Muscle layer of duodenum (tissue), 2 donors: ENCODE results near the gene EIF3I.

Source experiments
- H3K27ac ChIP-seq: one replicate; pipeline ENCODE4 v1.7.0; 2013; ENCODE audit warnings: mild to moderate bottlenecking, low read length
- H3K27me3 ChIP-seq: one replicate; pipeline ENCODE4 v1.7.0; 2013; ENCODE audit warnings: low read depth, mild to moderate bottlenecking, control low read depth, low read length
- H3K36me3 ChIP-seq, 2 donors: one replicate each; pipeline ENCODE4 v1.7.0; 2013; ENCODE audit warnings: low read length in 2 of 2, control low read depth in 1 of 2, mild to moderate bottlenecking in 1 of 2; ENCODE audit not compliant: insufficient read depth in 2 of 2, control insufficient read depth in 1 of 2
- H3K4me1 ChIP-seq, 2 donors: one replicate each; pipeline ENCODE4 v1.7.0; 2013; ENCODE audit warnings: low read length in 2 of 2, mild to moderate bottlenecking in 2 of 2, control low read depth in 1 of 2, moderate library complexity in 1 of 2; ENCODE audit not compliant: insufficient read depth in 2 of 2, control insufficient read depth in 1 of 2
- H3K4me3 ChIP-seq, 2 donors: one replicate each; pipeline ENCODE4 v1.7.0; 2013; ENCODE audit warnings: low read length in 2 of 2, low read depth in 1 of 2, mild to moderate bottlenecking in 1 of 2
- H3K9me3 ChIP-seq, 2 donors: one replicate each; pipeline ENCODE4 v1.7.0; 2013; ENCODE audit warnings: low read length in 2 of 2, control low read depth in 1 of 2, mild to moderate bottlenecking in 1 of 2; ENCODE audit not compliant: control insufficient read depth in 1 of 2
- donor health status: healthy.

The EIF3I gene

DNA sequence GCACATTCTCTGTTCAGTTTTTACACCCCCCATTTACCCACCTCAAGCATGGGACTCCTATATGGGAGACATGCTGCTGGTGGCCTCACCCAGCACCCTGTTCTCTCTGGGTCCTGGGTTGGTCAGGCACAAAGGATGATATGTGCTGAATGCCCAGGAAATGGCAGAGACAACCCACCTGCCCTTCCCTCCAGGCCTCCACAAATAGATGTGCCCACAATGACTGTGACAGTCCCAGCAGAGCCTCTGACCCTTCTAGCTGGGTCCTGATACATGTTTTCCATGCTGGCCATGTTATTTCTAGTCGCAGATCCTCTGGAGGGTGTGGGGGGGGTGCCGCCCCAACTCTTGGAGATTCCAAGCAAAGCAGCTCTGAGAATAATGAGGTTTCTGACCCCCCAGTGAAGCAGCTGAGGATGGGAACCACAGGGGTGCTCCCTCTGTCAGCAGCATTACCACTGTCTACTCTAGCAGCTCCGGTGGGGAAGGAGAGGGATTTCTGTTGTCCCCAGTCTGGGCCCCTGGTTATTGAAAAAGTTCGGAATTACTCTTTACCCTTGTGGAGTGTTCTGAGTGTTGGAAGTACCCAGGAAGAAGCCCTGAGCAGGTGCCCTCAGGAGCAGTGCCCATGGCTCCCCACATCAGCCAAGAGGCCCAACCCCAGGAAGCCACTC is 23.0 kb upstream of the EIF3I start:
- peak overlapping the region; percentile 82 to 86 for H3K4me3 ChIP-seq
- no peak overlapping the region for H3K27ac ChIP-seq
- H3K4me1 ChIP-seq = peaks cover 6 to 27% of the 10 kb centered on the region in 2 donors
- peaks cover 31 to 33% of the 10 kb centered on the region in 2 donors for H3K36me3 ChIP-seq
- no peaks in the 10 kb centered on the region for H3K9me3 ChIP-seq
- H3K27me3 ChIP-seq = no peaks in the 10 kb centered on the region

DNA sequence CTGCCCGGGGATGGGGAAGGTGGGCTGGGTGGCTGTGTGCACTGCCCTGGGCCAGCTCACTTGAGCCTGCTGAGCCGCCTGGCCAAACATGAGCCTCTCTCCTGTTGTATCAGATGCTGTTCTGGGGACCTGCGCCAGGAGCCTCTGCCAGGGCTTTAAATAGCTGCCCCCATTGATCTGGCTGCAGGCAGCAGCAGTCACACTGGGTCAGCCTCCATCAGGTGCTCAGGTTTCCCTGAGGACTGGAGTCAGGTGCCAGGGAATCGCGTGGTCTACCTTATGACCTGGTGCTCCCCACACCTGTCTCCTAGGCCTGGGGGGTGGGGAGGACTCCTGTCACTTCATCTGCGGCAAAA is 22.5 kb upstream of the EIF3I start:
- Histone ChIP-seq H3K4me3 (peak overlapping the region; percentile 82 to 86), H3K27ac (no peak overlapping the region)

DNA sequence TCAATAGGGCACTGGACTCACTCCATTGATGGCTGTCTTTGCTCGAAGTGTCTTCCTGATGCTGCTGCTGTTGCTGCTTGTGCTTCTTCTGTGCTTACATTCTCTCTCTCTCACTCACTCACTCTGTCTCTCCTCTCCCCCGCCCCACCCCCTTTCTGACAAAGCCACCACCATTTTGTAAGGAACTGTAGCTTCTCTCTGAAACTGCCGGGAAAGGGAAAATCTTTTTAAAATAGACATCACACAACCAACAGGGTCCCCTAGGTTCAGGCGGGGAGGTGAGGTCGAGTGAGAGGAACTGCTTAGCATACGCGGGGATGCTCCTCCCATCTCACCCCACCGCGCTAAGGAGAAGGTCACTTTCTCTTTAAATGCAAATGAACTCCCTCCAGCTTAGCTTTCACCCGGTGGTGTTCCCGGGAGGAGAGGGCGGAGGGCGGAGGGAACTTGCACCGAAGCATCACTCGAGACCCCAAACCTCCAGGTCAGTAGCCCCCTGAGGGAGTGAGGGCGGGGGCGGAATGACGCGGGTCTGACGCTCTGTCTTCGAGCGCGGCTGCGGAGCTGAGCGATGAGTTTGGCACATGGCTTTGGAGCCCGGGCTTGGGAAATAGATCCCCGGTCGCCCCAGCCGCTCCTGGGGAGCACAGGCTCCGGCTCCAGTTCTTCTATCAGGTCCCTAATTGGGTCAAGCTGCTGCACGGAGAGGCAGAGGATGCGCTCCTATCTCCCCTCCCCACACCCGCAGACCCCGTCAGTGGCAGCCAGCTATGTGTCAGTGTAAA is 21.8 kb upstream of the EIF3I start, which contains the start of gene CCDC28B:
TSS of gene CCDC28B (plus strand) at position 370 of the 785 bp plus-strand sequence. CDS start 1,341 bp downstream, outside the sequence.
- Histone ChIP-seq H3K9me3 (no peaks in the 10 kb centered on the region), H3K27me3 (no peaks in the 10 kb centered on the region), H3K27ac (peak within 1 kb of the TSS; percentile 84), H3K36me3 (peaks cover 19 to 20% of the 10 kb centered on the region in 2 donors), H3K4me1 (peaks cover 9 to 36% of the 10 kb centered on the region in 2 donors), H3K4me3 (peak within 1 kb of the TSS; percentile 82 to 86)

More for the DNA sequence above, 22.5 kb upstream of the EIF3I start:
- Histone ChIP-seq H3K27me3 (no peaks in the 10 kb centered on the region), H3K4me1 (peaks cover 6 to 31% of the 10 kb centered on the region in 2 donors), H3K9me3 (no peaks in the 10 kb centered on the region), H3K36me3 (peaks cover 26 to 28% of the 10 kb centered on the region in 2 donors)

DNA sequence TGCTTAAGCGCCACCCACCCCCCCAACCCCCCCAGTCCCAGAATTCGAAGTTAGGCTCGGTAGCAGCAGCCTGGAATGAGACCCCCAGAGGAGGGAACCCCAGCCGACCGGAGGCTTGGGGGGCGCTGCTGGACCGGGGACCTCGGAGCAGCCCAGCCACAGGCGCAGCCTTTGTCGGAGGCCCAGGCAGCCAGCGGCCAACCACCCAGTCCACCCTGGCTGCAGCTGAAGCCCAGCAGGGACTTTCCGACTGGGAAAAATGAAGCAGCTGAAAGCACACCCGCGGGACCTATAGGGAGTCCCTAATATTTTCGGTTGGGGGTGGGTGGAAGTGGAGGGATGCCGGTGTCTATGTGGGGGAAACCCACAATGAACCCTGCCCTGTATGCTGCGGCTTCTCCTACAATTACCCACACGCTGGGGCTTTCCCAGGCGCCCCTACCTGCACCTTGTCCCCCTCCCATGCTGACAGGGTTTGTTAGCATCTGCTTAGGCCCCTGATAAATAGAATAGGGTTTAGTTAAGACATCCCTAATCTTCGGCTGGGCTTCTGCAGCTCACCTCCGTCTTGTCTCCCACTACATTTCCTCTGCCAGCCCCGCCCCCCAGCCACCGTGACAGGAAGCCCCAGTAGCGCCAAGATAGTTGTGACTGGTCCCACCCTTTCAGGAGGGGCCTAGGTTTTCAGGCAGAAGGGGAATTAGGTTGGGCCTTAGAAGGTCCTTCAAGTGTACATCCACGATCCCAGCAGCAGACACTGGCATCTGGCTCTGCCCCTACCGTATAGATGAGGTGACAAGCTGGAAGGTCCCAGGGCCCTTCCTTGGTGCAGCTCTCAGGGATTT is 21.0 kb upstream of the EIF3I start:
- Histone ChIP-seq H3K9me3 (no peaks in the 10 kb centered on the region), H3K27ac (peak overlapping the region; percentile 45), H3K27me3 (no peaks in the 10 kb centered on the region), H3K4me1 (peaks cover 11 to 42% of the 10 kb centered on the region in 2 donors), H3K36me3 (peaks cover 13% of the 10 kb centered on the region in 2 donors), H3K4me3 (peak overlapping the region; percentile 82 to 86)

DNA sequence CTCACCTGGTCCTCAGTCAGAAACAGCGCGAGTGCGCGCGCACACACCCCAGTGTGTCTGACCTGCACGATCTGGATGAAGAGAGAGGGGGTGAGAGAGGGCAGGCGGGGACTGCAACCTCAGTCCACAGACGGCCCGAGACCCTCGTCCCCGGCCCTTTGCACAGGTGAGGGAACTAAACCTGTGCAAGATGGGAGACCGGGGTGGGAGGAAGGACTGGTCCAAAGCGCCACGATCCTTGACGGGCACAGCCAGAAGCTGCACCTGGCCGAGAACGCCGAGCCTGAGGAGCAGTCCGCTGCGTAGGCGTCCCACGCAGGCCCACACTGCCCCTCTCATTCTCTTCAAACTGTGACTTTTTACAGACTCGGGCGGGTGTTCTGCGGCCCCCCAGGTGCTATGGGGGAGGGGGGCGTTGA is 17.3 kb upstream of the EIF3I start:
- H3K4me3 ChIP-seq = peak overlapping the region; percentile 74 to 79

DNA sequence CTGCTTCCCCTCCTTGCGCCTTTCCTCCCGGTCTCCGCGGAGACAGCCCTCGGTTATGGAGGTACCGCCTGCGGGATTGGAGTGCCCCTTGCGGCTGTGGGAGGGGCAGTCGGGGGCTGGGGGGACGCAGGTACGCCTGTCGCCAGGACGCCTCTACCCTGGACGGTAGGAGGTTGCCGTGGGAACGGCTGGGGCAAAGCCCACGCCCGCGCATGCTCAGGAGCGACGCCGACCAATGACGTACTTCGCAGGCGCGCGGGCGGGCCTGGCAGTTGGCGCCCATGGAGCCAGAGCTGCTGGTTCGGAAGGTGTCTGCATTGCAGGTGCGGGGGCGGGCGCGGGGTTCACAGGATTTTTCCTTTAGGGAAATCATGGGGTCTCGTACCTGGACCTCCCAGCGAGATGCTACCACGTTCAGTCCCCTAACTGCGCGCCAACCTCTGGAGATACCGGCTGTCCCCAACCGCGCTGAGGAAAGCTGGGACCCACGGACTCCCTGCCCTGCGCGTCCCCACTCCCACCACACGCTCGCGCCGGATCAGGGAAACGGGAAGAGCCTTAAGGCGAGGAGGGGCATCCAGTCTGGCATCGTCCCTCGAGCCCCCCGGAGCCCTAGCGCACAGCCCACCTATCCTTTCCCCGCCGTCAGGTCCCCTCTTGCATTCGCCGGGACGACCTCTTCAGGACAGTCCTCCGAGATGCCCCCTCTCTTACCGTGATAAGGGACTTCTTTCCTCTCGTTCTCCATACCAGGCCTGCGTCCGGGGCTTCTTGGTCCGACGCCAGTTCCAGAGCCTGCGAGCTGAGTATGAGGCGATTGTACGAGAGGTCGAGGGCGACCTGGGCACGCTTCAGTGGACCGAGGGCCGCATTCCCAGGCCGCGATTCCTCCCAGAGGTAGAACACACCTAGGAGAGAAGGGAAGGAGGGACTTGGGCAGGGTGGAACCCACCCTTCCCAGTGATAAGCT is 16.5 kb upstream of the EIF3I start, which contains the start of gene IQCC:
TSS of gene IQCC (plus strand) at position 271 of the 970 bp plus-strand sequence. CDS start at position 282, 11 bp downstream.
- H3K27me3 ChIP-seq = no peaks in the 10 kb centered on the region
- peak within 1 kb of the TSS; percentile 74 to 79 for H3K4me3 ChIP-seq
- no peak within 1 kb of the TSS for H3K27ac ChIP-seq
- no peaks in the 10 kb centered on the region for H3K9me3 ChIP-seq
- no peaks in the 10 kb centered on the region for H3K36me3 ChIP-seq
- H3K4me1 ChIP-seq = peaks cover 7 to 32% of the 10 kb centered on the region in 2 donors

More for the DNA sequence above, 17.3 kb upstream of the EIF3I start:
- no peak overlapping the region for H3K27ac ChIP-seq
- H3K36me3 ChIP-seq = no peaks in the 10 kb centered on the region
- no peaks in the 10 kb centered on the region for H3K9me3 ChIP-seq
- no peaks in the 10 kb centered on the region for H3K27me3 ChIP-seq
- peaks cover 9 to 34% of the 10 kb centered on the region in 2 donors for H3K4me1 ChIP-seq

DNA sequence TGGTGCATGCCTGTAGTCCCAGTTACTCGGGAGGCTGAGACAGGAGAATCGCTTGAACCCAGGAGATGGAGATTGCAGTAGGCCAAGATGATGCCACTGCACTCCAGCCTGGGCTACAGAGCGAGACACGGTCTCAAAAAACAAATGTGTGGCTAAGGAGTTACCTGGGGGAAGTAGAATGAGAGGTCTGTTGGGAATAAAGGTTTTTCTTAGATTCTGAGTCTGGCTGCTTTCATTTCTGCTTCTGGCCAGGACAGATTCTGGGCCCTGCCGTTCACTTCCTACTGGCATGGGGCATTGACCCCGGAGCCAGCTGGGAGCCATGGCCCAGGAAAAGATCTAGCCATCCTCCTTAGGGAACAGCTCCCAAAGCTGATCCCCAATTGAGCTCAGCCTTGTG is 13.7 kb upstream of the EIF3I start:
- no peaks in the 10 kb centered on the region for H3K36me3 ChIP-seq
- no peak overlapping the region for H3K4me3 ChIP-seq
- peaks cover 7 to 18% of the 10 kb centered on the region in 2 donors for H3K4me1 ChIP-seq
- H3K27me3 ChIP-seq = no peaks in the 10 kb centered on the region
- H3K27ac ChIP-seq = no peak overlapping the region
- H3K9me3 ChIP-seq = no peaks in the 10 kb centered on the region

DNA sequence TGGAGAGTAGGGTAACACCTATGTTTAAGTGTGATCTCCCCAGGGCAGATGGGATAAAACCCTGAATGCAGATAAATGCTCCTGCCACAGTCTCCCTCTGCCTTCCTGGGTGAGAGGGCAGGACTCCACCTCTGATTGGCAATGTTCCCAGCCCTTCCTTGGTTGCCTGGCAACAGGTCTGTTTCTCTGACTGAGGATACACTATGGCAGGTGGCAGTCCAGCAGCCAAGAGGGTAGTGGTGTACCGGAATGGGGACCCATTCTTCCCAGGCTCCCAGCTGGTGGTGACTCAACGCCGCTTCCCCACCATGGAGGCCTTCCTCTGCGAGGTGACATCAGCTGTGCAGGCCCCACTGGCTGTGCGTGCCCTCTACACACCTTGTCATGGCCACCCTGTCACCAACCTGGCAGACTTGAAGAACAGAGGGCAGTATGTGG is 13.3 kb upstream of the EIF3I start, which contains the start of gene DCDC2B:
TSS of gene DCDC2B (plus strand) at position 199 of the 438 bp plus-strand sequence. CDS start at position 204, 5 bp downstream.
- H3K36me3 ChIP-seq = no peaks in the 10 kb centered on the region
- peaks cover 7 to 18% of the 10 kb centered on the region in 2 donors for H3K4me1 ChIP-seq
- no peaks in the 10 kb centered on the region for H3K9me3 ChIP-seq
- no peak within 1 kb of the TSS for H3K27ac ChIP-seq
- no peaks in the 10 kb centered on the region for H3K27me3 ChIP-seq
- H3K4me3 ChIP-seq = no peak within 1 kb of the TSS

DNA sequence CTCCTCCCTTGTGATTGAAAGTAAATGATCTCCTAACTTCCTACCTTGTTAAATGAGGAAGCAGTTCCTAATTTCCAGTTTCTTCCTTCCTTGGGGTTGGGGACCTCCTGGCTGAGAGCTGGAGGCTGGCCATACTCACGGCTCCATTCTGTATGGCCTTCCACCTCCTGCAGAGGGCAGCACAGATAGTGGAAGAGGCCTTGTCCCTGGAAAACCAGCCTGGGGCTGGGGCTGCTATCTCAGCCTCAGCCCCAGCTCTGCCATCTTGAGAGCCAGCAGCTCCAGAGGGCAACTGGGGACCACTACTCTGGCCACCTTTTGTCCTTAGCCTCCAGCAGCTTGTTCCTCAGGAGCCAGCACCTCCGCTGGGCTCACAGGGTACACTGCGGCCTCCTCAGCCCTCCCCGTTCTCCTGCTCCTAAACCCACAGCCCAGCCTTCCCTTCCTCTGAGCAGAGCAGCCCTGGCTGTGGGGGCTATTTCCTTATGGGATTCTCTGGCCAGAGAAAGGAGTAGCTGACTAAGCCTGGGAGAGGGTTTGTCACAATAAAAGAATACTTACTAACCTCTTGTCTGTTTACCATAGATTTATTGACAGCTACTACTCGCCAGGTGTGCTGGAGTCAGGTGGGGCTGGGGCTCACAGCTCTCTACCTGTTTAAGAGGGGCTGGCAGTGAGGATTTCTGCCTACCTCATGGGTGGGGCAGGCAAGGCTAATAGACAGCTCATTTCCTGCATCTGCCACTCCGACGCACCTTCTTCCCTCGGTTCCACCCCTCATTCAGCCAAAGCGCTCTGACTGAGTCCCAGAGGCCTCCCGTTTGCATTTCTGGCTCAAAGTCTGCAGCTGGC is 6.4 kb upstream of the EIF3I start:
- Histone ChIP-seq H3K4me3 (no peak overlapping the region), H3K27me3 (no peaks in the 10 kb centered on the region), H3K27ac (peak overlapping the region; percentile 20), H3K36me3 (peaks cover 35 to 40% of the 10 kb centered on the region in 2 donors), H3K4me1 (peaks cover 1 to 3% of the 10 kb centered on the region in 2 donors), H3K9me3 (no peaks in the 10 kb centered on the region)
